ENCODE measurements around the gene C14orf132.

The C14orf132 gene

DNA sequence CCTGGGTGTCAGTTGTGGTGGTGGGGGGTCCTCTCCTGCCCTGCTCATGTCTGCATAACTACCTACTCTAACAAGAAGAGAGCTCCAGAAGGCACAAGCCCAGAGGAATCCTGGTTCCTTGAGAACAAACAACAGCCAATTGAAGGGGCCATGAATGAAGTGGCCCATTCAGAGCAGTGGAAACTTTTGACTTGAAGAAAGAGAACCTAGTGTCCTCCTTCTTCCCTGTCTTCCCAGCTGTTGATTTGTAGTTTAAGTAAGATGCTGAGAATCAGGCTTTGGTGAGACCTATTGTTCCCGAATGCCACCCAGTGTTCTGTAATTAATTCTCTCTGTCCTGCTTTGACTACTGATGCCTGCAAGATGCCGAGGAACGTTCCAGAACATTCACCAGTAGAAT lies 79.2 kb downstream of the C14orf132 start:
- no peak for TF ChIP-seq CTCF (IDR thresholded peaks at IDR 0.05; ENCODE audit: low read depth, low read length, missing control alignments)
- no peak overlapping the region for H3K4me3 ChIP-seq (ENCODE audit: low read depth, low read length)
- no peak for DNase-seq (ENCODE audit: low read depth)

- DNase-seq (ENCODE audit: low read depth): no peak
- H3K4me3 ChIP-seq (ENCODE audit: low read depth, low read length): no peak overlapping the region
- no peak for TF ChIP-seq CTCF (IDR thresholded peaks at IDR 0.05; ENCODE audit: low read depth, low read length, missing control alignments)
These were observed 80.8 kb downstream of the C14orf132 start for GRCh38 chr14:96119947-96120346.

DNA sequence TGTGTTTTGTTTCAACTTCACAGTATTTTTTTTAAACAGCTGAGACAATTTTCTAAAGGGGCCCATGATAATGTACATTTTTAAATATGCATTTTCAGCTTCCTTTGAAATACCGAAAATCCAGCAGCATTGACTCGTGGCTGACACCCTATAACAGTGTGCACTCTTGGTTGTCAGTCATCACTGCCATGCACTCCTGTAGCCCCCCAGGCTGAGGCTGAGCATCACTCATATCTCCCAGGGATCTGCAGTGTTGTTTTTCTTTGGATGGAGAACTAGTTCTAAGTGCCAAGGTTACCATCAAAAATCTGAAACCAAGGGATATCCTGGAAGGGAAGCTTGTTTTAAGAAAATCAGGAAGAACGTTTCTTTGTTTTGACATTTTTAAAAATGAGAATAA lies 81.2 kb downstream of the C14orf132 start:
- no peak for DNase-seq (ENCODE audit: low read depth)
- TF ChIP-seq CTCF (IDR thresholded peaks at IDR 0.05; ENCODE audit: low read depth, low read length, missing control alignments): no peak
- H3K4me3 ChIP-seq (ENCODE audit: low read depth, low read length): no peak overlapping the region

GRCh38 chr14:96120941-96121340 lies 81.8 kb downstream of the C14orf132 start:
- H3K4me3 ChIP-seq (ENCODE audit: low read depth, low read length): no peak overlapping the region
- no peak for TF ChIP-seq CTCF (IDR thresholded peaks at IDR 0.05; ENCODE audit: low read depth, low read length, missing control alignments)
- DNase-seq (ENCODE audit: low read depth): no peak

GRCh38 chr14:96121660-96122395 lies 82.7 kb downstream of the C14orf132 start:
- TF ChIP-seq CTCF (IDR thresholded peaks at IDR 0.05; ENCODE audit: low read depth, low read length, missing control alignments): no peak
- no peak for DNase-seq (ENCODE audit: low read depth)
- no peak overlapping the region for H3K4me3 ChIP-seq (ENCODE audit: low read depth, low read length)

- no peak for DNase-seq (ENCODE audit: low read depth)
- no peak for TF ChIP-seq CTCF (IDR thresholded peaks at IDR 0.05; ENCODE audit: low read depth, low read length, missing control alignments)
- H3K4me3 ChIP-seq (ENCODE audit: low read depth, low read length): no peak overlapping the region
These were observed 83.3 kb downstream of the C14orf132 start for GRCh38 chr14:96122496-96122895.

- DNase-seq (ENCODE audit: low read depth): no peak
- TF ChIP-seq CTCF (IDR thresholded peaks at IDR 0.05; ENCODE audit: low read depth, low read length, missing control alignments): no peak
- no peak overlapping the region for H3K4me3 ChIP-seq (ENCODE audit: low read depth, low read length)
These were observed 86.4 kb downstream of the C14orf132 start for GRCh38 chr14:96125536-96125935.
